HepG2 (cell line): Measurements from ENCODE around the gene SHROOM1. TPM values are rescaled to one million over a fixed set of nuclear protein-coding genes. Genes with fewer than 3 reads are reported as not detected.

Experiments used
- AKAP8 ChIP-seq: sonication (generic); formaldehyde crosslinking; IDR thresholded peaks from 2 replicates; pipeline ENCODE4 v1.5.1; 2020; ENCODE audit warnings: mild to moderate bottlenecking, missing genetic modification reagents
- HES4 ChIP-seq: sonication (generic); formaldehyde crosslinking; IDR thresholded peaks from 2 replicates; pipeline ENCODE4 v1.9.0; 2021; ENCODE audit warnings: mild to moderate bottlenecking, missing genetic modification reagents, borderline replicate concordance
- HIVEP1 ChIP-seq: sonication (generic); formaldehyde crosslinking; IDR thresholded peaks from 2 replicates; pipeline ENCODE4 v1.4.0; 2020; ENCODE audit warnings: mild to moderate bottlenecking, missing genetic modification reagents
- SMAD1 ChIP-seq: sonication (generic); formaldehyde crosslinking; IDR thresholded peaks from 2 replicates; pipeline ENCODE4 v1.4.0; 2020; ENCODE audit warnings: missing genetic modification reagents, low read depth, mild to moderate bottlenecking, borderline replicate concordance
- SSRP1 ChIP-seq: IDR thresholded peaks from 2 replicates; pipeline ENCODE4 v1.6.1; 2016; ENCODE audit warnings: control low read depth
- ZFP82 ChIP-seq: sonication (generic); formaldehyde crosslinking; IDR thresholded peaks from 2 replicates; pipeline ENCODE4 v1.5.1; 2020; ENCODE audit warnings: mild to moderate bottlenecking, missing genetic modification reagents, borderline replicate concordance
- ZNF235 ChIP-seq: sonication (generic); formaldehyde crosslinking; IDR thresholded peaks from 2 replicates; pipeline ENCODE4 v1.8.1; 2023; ENCODE audit warnings: mild to moderate bottlenecking, missing genetic modification reagents, borderline replicate concordance
- ZNF326 ChIP-seq: sonication (generic); formaldehyde crosslinking; IDR thresholded peaks from 2 replicates; pipeline ENCODE4 v1.4.0; 2020; ENCODE audit warnings: missing genetic modification reagents, borderline replicate concordance
- ZNF331 ChIP-seq: sonication (generic); formaldehyde crosslinking; IDR thresholded peaks from 2 replicates; pipeline ENCODE4 v1.4.0; 2020; ENCODE audit warnings: missing genetic modification reagents
- ZNF607 ChIP-seq: sonication (generic); formaldehyde crosslinking; IDR thresholded peaks from 2 replicates; pipeline ENCODE4 v1.5.1; 2020; ENCODE audit warnings: missing genetic modification reagents, mild to moderate bottlenecking, borderline replicate concordance
- ZNF792 ChIP-seq: IDR thresholded peaks from 2 replicates; pipeline ENCODE4 v1.6.1; 2016
- ZSCAN30 ChIP-seq: sonication (generic); formaldehyde crosslinking; IDR thresholded peaks from 2 replicates; pipeline ENCODE4 v1.5.0; 2020; ENCODE audit warnings: mild to moderate bottlenecking, missing genetic modification reagents
- polyA plus RNA-seq, 8 experiments: library from polyadenylated mRNA; depleted of rRNA in 3 of 8; stranded (reverse) in 7 of 8; unstranded in 1 of 8; fragments of >200 nt; fragmentation: Illumina TruSeq in 4 of 8; extraction: Trizol in 4 of 8; gene quantifications; 2 replicates each; pipeline versions ENCODE4 v1.2.1 to v1.2.3, GENCODE V29; 2011 to 2016; ENCODE audit warnings: low read depth in 4 of 8, missing spikeins in 1 of 8, mixed read lengths in 1 of 8; ENCODE audit not compliant: insufficient read depth in 1 of 8
- total RNA-seq, 5 experiments: library from RNA; depleted of rRNA; stranded (reverse); fragments of >200 nt; fragmentation: Illumina TruSeq; extraction: Trizol; gene quantifications; 2 replicates each; pipeline ENCODE4 v1.2.3, GENCODE V29; 2016; ENCODE audit warnings: low read depth in 1 of 5
- TF ChIP-seq, protein P1 (sequence below): sonication (generic); formaldehyde crosslinking; IDR thresholded peaks from 2 replicates; pipeline ENCODE4 v1.4.0; 2020; ENCODE audit warnings: missing genetic modification reagents, borderline replicate concordance
- TF ChIP-seq, protein P2 (sequence below): sonication (generic); formaldehyde crosslinking; IDR thresholded peaks from 2 replicates; pipeline ENCODE4 v1.8.0; 2022; ENCODE audit warnings: mild to moderate bottlenecking, missing genetic modification reagents, moderate library complexity
- TF ChIP-seq, protein P3 (sequence below): sonication (generic); formaldehyde crosslinking; IDR thresholded peaks from 2 replicates; pipeline ENCODE4 v1.4.0; 2020; ENCODE audit warnings: low read depth, missing genetic modification reagents
- TF ChIP-seq, protein P4 (sequence below): IDR thresholded peaks from 2 replicates; pipeline ENCODE4 v1.6.1; 2018; ENCODE audit warnings: missing genetic modification reagents
- TF ChIP-seq, protein P5 (sequence below): IDR thresholded peaks from 2 replicates; pipeline ENCODE4 v1.6.1; 2016; ENCODE audit warnings: control low read depth
- TF ChIP-seq, protein P6 (sequence below), 2 experiments: sonication (generic) in 1 of 2; formaldehyde crosslinking in 1 of 2; IDR thresholded peaks; 2 replicates each; pipeline versions ENCODE4 v1.5.1 to v1.6.1; 2011 to 2020; ENCODE audit warnings: borderline replicate concordance in 1 of 2, low read depth in 1 of 2, low read length in 1 of 2, mild to moderate bottlenecking in 1 of 2, missing genetic modification reagents in 1 of 2, moderate library complexity in 1 of 2

Gene SHROOM1
- total and polyA plus RNA-seq, 2 of the 13 experiments (the other 11 are each of a cell fraction or from before 2014, with no cell fraction given): 18.2 to 25.7 TPM

DNA sequence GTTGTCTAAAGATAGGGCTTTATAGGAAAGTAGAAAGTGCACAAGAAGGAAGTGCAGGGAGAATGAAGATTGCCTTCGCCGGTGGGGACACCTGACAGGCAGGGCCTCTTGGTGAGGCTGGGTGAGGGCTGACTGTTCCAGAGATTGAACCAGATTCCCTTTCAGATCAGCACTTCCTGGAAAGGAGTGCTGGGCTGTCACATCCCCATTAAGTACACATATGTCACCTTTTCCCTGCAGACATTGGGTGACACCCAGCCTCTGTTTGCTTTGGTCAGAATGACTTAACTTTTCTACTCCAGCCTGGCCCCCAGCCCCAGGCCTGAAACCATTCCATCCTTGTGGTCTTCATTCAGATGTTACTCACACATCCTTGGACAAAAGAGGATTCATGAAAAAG is 7.4 kb upstream of the SHROOM1 start (continued):
- TF ChIP-seq ZNF326 (CRISPR knock-in tag) (no peak), ZNF607 (no peak; the same call in 1 of the 2 replicates), AKAP8 (CRISPR knock-in tag) (no peak), ZNF235 (CRISPR knock-in tag) (no peak), SMAD1 (CRISPR knock-in tag) (no peak), ZSCAN30 (CRISPR knock-in tag) (no peak), HIVEP1 (CRISPR knock-in tag) (peak; percentile 49), HES4 (no peak), ZNF331 (CRISPR knock-in tag) (peak; percentile 76), SSRP1 (no peak), ZNF792 (CRISPR knock-in tag) (peak; percentile 49; the same call in 1 of the 2 replicates), ZFP82 (CRISPR knock-in tag) (no peak)
- TF ChIP-seq, protein P1, sequence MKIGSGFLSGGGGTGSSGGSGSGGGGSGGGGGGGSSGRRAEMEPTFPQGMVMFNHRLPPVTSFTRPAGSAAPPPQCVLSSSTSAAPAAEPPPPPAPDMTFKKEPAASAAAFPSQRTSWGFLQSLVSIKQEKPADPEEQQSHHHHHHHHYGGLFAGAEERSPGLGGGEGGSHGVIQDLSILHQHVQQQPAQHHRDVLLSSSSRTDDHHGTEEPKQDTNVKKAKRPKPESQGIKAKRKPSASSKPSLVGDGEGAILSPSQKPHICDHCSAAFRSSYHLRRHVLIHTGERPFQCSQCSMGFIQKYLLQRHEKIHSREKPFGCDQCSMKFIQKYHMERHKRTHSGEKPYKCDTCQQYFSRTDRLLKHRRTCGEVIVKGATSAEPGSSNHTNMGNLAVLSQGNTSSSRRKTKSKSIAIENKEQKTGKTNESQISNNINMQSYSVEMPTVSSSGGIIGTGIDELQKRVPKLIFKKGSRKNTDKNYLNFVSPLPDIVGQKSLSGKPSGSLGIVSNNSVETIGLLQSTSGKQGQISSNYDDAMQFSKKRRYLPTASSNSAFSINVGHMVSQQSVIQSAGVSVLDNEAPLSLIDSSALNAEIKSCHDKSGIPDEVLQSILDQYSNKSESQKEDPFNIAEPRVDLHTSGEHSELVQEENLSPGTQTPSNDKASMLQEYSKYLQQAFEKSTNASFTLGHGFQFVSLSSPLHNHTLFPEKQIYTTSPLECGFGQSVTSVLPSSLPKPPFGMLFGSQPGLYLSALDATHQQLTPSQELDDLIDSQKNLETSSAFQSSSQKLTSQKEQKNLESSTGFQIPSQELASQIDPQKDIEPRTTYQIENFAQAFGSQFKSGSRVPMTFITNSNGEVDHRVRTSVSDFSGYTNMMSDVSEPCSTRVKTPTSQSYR (CRISPR knock-in tag): no peak
- TF ChIP-seq, protein P2, sequence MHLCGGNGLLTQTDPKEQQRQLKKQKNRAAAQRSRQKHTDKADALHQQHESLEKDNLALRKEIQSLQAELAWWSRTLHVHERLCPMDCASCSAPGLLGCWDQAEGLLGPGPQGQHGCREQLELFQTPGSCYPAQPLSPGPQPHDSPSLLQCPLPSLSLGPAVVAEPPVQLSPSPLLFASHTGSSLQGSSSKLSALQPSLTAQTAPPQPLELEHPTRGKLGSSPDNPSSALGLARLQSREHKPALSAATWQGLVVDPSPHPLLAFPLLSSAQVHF (CRISPR knock-in tag): no peak
- TF ChIP-seq, protein P3, sequence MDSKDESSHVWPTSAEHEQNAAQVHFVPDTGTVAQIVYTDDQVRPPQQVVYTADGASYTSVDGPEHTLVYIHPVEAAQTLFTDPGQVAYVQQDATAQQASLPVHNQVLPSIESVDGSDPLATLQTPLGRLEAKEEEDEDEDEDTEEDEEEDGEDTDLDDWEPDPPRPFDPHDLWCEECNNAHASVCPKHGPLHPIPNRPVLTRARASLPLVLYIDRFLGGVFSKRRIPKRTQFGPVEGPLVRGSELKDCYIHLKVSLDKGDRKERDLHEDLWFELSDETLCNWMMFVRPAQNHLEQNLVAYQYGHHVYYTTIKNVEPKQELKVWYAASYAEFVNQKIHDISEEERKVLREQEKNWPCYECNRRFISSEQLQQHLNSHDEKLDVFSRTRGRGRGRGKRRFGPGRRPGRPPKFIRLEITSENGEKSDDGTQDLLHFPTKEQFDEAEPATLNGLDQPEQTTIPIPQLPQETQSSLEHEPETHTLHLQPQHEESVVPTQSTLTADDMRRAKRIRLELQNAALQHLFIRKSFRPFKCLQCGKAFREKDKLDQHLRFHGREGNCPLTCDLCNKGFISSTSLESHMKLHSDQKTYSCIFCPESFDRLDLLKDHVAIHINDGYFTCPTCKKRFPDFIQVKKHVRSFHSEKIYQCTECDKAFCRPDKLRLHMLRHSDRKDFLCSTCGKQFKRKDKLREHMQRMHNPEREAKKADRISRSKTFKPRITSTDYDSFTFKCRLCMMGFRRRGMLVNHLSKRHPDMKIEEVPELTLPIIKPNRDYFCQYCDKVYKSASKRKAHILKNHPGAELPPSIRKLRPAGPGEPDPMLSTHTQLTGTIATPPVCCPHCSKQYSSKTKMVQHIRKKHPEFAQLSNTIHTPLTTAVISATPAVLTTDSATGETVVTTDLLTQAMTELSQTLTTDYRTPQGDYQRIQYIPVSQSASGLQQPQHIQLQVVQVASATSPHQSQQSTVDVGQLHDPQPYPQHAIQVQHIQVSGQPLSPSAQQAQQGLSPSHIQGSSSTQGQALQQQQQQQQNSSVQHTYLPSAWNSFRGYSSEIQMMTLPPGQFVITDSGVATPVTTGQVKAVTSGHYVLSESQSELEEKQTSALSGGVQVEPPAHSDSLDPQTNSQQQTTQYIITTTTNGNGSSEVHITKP: peak; percentile 93
- TF ChIP-seq, protein P4, sequence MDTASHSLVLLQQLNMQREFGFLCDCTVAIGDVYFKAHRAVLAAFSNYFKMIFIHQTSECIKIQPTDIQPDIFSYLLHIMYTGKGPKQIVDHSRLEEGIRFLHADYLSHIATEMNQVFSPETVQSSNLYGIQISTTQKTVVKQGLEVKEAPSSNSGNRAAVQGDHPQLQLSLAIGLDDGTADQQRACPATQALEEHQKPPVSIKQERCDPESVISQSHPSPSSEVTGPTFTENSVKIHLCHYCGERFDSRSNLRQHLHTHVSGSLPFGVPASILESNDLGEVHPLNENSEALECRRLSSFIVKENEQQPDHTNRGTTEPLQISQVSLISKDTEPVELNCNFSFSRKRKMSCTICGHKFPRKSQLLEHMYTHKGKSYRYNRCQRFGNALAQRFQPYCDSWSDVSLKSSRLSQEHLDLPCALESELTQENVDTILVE (CRISPR knock-in tag): no peak; the same call in 1 of the 2 replicates
- TF ChIP-seq, protein P5, sequence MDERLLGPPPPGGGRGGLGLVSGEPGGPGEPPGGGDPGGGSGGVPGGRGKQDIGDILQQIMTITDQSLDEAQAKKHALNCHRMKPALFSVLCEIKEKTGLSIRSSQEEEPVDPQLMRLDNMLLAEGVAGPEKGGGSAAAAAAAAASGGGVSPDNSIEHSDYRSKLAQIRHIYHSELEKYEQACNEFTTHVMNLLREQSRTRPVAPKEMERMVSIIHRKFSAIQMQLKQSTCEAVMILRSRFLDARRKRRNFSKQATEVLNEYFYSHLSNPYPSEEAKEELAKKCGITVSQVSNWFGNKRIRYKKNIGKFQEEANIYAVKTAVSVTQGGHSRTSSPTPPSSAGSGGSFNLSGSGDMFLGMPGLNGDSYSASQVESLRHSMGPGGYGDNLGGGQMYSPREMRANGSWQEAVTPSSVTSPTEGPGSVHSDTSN (CRISPR knock-in tag): peak; percentile 40; the same call in 1 of the 2 replicates
- TF ChIP-seq, protein P6, sequence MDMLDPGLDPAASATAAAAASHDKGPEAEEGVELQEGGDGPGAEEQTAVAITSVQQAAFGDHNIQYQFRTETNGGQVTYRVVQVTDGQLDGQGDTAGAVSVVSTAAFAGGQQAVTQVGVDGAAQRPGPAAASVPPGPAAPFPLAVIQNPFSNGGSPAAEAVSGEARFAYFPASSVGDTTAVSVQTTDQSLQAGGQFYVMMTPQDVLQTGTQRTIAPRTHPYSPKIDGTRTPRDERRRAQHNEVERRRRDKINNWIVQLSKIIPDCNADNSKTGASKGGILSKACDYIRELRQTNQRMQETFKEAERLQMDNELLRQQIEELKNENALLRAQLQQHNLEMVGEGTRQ (IDR thresholded peaks at IDR 0.05; ENCODE audit: low read depth, low read length): no peak
- TF ChIP-seq, protein P6 (CRISPR knock-in tag; IDR thresholded peaks at IDR 0.05; ENCODE audit: borderline replicate concordance): no peak
